GM20000 (cell line): ENCODE measurements around the gene ACOT4.
"Not testable (repeated sequence)": the region's sequence is repeated elsewhere in the genome, so short reads cannot be mapped to it uniquely, and the experiment has no call there.

Experiments used
- DNase-seq: peaks from one replicate; pipeline ENCODE4 v3.0.0; 2012; ENCODE audit warnings: low spot score
- TF ChIP-seq, protein P1 (sequence below): IDR thresholded peaks from 2 replicates; pipeline ENCODE4 v1.5.1; 2012; ENCODE audit warnings: mild to moderate bottlenecking, control low read depth; ENCODE audit errors: extremely low read depth, missing control alignments

The ACOT4 gene, protein sequence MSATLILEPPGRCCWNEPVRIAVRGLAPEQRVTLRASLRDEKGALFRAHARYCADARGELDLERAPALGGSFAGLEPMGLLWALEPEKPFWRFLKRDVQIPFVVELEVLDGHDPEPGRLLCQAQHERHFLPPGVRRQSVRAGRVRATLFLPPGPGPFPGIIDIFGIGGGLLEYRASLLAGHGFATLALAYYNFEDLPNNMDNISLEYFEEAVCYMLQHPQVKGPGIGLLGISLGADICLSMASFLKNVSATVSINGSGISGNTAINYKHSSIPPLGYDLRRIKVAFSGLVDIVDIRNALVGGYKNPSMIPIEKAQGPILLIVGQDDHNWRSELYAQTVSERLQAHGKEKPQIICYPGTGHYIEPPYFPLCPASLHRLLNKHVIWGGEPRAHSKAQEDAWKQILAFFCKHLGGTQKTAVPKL

DNA sequence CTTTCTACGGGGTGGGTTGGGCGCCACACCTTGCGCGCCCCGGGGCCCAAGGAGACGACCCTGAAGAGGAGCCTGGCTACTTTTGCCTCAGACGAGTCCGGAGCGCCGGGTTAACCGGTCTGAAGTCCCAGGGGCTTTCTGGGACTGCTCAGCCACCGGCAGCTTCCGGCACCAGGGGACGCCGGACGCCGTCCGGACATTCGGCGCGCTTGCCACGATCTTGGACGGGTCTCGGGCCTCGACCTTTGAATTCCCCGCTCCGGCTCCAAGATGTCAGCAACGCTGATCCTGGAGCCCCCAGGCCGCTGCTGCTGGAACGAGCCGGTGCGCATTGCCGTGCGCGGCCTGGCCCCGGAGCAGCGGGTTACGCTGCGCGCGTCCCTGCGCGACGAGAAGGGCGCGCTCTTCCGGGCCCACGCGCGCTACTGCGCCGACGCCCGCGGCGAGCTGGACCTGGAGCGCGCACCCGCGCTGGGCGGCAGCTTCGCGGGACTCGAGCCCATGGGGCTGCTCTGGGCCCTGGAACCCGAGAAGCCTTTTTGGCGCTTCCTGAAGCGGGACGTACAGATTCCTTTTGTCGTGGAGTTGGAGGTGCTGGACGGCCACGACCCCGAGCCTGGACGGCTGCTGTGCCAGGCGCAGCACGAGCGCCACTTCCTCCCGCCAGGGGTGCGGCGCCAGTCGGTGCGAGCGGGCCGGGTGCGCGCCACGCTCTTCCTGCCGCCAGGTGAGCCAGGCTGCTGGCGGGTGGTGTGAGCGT lies at the start of gene ACOT4:
Gene ACOT4 (plus strand): TSS at position 184 of the 760 bp plus-strand sequence. CDS start 87 bp downstream, at position 271.
- TF ChIP-seq, protein P1, sequence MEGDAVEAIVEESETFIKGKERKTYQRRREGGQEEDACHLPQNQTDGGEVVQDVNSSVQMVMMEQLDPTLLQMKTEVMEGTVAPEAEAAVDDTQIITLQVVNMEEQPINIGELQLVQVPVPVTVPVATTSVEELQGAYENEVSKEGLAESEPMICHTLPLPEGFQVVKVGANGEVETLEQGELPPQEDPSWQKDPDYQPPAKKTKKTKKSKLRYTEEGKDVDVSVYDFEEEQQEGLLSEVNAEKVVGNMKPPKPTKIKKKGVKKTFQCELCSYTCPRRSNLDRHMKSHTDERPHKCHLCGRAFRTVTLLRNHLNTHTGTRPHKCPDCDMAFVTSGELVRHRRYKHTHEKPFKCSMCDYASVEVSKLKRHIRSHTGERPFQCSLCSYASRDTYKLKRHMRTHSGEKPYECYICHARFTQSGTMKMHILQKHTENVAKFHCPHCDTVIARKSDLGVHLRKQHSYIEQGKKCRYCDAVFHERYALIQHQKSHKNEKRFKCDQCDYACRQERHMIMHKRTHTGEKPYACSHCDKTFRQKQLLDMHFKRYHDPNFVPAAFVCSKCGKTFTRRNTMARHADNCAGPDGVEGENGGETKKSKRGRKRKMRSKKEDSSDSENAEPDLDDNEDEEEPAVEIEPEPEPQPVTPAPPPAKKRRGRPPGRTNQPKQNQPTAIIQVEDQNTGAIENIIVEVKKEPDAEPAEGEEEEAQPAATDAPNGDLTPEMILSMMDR = no peak
- DNase-seq = peak; percentile 86

GRCh38 chr14:73542961-73543360 lies 48.7 kb upstream of the ACOT4 start:
- DNase-seq = not testable (repeated sequence)

GRCh38 chr14:73545353-73545752 lies 46.3 kb upstream of the ACOT4 start:
- not testable (repeated sequence) for DNase-seq

DNA sequence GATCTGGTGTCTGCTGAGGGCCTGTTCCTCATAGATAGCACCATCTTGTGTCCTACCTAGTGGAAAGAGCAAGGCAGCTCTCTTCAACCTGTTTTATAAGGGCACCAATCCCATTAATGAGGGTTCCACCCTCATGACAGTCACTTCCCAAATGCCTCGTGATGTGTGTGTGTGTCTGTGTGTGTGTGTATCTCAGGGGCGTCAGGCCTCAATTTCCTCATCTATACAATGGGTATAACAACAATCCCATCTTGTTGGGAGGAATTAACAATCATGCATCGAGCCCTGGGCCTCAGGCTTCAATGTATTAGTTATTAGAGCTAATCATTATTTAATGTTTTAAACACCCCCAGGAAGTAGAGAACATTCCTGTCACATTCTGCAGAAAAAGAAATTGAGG lies 42.6 kb upstream of the ACOT4 start:
- DNase-seq = not testable (repeated sequence)

- DNase-seq = not testable (repeated sequence)
These were observed 41.7 kb upstream of the ACOT4 start for GRCh38 chr14:73549889-73550524.

- DNase-seq = no peak
- TF ChIP-seq, protein P1 = no peak
These were observed 37.8 kb upstream of the ACOT4 start for GRCh38 chr14:73553845-73554244.

- DNase-seq = not testable (repeated sequence)
These were observed 34.5 kb upstream of the ACOT4 start for GRCh38 chr14:73557201-73557600.

- DNase-seq = not testable (repeated sequence)
These were observed 33.4 kb upstream of the ACOT4 start for GRCh38 chr14:73558238-73558637.

DNA sequence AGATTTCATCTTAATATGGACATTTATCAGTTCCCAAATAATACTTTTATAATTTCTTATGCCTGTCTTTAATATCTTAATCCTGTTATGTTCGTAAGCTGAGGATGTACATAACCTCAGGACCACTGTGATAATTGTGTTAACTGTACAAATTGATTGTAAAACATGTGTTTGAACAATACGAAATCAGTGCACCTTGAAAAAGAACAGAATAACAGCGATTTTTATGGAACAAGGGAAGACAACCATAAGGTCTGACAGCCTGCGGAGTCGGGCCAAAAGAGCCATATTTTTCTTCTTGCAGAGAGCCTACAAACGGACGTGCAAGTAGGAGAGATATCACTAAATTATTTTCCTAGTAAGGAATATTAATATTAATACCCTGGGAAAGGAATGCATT lies 29.4 kb upstream of the ACOT4 start:
- DNase-seq = not testable (repeated sequence)

DNA sequence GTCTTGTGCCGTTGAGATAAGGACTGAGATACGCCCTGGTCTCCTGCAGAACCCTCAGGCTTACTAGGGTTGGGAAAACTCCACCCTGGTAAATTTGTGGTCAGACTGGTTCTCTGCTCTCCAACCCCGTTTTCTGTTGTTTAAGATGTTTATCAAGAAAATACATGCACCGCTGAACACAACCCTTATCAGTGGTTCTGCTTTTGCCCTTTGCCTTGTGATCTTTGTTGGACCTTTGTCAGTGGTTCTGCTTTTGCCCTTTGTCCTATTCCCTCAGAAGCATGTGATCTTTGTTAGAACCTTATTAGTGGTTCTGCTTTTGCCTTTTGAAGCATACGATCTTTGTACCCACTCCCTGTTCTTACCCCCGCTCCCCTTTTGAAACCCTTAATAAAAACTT lies 29.0 kb upstream of the ACOT4 start:
- not testable (repeated sequence) for DNase-seq

DNA sequence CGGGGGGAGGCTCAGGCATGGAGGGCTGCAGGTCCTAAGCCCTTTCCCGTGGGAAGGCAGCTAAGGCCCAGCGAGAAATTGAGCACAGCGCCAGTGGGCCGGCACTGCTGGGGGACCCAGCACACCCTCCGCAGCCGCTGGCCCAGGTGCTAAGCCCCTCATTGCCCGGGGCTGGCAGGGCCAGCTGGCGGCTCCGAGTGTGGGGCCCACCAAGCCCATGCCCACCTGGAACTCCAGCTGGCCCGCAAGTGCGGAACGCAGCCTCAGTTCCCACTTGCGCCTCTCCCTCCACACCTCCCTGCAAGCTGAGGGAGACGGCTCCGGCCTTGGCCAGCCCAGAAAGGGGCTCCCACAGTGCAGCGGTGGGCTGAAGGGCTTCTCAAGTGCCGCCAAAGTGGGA lies 25.2 kb upstream of the ACOT4 start:
- DNase-seq = not testable (repeated sequence)

DNA sequence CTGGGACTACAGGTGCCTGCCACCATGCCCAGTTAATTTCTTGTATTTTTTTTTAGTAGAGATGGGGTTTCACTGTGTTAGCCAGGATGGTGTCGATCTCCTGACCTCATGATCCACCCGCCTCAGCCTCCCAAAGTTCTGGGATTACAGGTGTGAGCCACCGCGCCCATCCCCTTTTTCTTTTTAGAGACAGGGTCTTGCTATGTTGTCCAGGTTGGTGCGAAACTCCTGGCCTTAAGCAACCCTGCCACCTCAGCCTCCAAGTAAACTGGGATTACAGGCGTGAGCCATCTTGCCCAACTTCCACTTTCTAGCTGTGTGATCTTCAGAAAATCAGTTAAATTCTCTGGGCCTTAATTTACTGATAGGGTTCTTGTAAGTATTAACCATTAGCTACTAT lies 24.7 kb upstream of the ACOT4 start:
- DNase-seq = not testable (repeated sequence)

DNA sequence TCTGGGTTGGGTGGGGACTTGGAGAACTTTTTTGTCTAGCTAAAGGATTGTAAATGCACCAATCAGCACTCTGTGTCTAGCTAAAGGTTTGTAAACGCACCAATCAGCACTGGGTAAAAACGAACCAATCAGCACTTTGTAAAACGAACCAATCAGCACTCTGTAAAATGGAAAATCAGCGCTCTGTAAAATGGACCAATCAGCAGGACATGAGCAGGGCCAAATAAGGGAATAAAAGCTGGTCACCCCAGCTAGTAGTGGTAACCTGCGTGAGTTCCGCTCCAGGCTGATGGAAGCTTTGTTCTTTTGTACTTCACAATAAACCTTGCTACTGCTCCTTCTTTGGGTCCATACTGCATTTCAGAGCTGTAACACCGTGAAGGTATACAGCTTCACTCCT lies 24.3 kb upstream of the ACOT4 start:
- TF ChIP-seq, protein P1 = no peak
- no peak for DNase-seq
